Eye (tissue), 1 donor: ENCODE results near the gene GLIS2.

ENCODE experiments used
- DNase-seq: peaks from one replicate; pipeline ENCODE4 v3.0.0-alpha.2; 2015

The GLIS2 gene

DNA sequence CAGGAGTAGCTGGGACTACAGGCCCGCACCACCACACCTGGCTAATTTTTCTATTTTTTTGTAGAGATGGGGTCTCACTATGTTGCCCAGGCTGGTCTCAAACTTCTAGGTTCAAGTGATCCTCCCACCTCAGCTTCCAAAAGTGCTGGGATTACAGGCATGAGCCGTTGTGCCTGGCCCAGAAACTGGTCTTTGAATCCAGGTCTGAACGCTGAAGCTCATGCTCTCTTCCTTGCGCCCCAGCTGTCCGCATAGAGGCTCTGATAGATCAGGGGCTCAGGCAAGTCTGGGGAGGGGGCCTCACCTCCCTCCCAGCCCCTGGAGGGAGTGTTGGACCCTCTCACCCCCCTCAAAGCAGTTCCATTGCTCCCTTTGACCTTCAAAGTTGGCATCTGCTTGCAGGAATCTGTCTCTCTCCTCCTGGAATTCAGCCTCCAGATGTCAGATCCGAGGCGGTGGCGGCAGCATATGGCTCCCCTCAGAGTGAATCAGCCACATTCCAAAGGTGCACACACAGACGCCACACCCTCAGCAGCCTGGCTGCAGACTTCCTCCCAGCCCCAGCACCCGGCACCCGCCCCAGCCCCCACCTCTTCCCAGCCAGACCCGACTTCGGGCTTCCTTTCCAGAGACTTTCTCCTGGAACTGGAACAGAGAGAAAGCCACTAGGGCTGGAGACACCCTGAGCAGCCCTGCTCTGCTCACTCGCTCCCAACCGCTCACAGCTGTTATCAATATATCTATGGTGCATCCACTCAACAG, 16.9 kb upstream of the GLIS2 start:
- peak; percentile 79 for DNase-seq

DNA sequence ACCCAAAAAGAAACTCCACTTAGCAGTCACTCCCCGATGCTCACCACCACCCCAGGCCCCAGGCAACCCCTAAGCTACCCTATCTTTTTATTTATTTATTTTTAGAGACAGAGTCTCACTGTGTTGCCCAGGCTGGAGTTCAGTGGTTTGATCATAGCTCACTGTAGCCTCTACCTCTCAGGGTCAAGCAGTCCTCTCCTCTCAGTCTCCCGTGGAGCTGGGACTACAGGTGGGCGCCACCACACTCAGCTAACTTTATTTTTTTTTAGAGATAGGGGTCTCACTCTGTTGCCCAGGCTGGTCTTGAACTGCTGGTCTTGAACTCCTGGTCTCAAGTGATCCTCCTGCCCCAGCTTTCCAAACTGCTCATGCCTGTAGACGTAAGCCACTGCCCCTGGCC, 14.7 kb upstream of the GLIS2 start:
- no peak for DNase-seq

DNA sequence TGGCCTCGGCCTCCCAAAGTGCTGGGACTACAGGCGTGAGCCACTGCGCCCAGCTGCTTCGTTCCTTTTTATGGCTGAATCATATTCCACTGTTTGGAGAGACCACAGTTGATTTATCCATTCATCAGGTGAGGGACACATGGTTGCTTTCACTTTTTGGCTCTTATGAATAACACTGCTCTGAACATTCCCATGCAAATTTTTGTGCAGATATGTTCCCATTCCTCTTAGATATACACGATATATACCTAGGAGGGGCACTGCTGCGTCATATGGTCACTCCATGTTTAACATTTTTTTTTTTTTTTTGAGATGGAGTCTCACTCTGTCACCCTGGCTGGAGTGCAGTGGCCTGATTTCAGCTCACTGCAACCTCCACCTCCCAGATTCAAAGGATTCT, 13.9 kb upstream of the GLIS2 start:
- no peak for DNase-seq

DNA sequence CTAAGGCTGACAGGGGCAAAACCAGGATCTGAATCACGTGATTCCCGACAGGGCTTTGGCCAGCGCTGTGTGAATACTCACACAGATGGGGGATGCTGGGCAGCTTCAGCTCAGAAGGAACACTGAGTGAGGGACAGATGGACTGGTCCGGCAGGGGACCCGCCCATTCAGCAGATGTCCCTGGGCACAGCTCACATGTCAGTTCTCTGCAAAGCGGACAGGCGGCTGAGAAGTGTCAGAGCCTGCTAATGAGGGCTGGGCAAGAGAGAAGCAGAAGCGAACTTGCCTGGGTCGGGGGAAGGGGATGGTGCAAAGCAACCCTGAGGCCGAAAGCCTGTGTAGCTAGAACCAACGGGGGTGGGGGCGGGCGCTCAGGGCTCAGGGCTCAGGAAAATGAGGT, 11.9 kb upstream of the GLIS2 start:
- DNase-seq, result peak; percentile 79

- peak; percentile 83 for DNase-seq
Observed at GRCh38 chr16:4306470-4307214, 9.2 kb upstream of the GLIS2 start.

GRCh38 chr16:4307215-4308037, 8.4 kb upstream of the GLIS2 start:
- peak; percentile 96 for DNase-seq

DNA sequence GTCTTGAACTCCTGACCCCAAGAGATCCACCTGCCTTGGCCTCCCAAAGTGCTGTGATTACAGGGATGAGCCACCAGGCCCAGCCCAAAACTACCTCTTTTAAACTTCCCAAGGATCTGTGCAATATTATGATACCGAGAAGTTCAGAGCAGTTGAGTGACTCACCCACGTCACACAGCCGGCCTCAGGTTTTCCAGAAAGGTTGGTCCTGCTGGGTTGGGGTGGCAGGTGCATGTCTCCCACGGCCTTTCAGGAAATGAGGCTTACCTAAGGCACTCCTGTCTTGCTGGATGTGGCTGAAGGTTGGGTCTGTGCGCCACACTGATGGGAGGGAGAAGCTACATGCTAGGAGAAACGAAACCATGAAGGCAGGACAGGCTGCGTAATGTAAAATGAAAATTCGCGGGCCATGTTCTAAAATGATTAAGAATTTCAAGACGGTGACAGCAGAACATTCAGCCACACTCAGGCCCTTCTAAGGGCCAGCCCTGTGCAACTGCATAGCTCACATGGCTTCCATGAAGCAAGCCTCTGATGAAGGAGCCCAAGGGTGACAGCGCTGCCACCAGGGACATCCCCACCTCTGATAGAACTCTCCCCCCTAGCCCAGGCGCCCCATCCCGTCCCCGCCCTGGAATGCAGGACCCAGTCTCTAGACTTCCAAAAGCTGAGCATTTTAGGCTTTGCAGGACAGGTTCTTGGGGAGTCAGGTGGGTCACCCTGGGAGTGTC, 6.6 kb upstream of the GLIS2 start:
- no peak for DNase-seq

DNA sequence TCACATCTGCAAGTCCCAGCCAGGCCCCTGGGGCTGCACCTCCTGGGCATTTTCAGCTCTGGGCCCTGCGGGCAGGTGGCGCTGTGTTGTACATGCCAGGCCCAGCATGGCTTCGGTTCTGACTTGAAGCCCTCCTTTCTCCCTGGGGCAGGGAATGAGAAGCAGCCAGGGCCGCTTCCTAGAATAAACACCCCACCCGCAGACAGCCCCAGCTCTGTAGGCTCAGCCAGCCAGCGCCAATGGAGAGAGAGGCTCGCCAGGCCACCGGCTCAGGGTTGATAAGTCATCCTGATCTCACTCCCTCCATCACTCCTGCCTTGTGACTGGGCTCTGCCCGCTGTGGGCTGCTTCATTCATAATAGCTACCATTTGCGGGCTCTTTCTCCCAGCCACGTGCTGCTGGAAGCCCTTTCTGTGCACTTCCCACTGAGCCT, 6.0 kb upstream of the GLIS2 start:
- peak; percentile 67 for DNase-seq

DNA sequence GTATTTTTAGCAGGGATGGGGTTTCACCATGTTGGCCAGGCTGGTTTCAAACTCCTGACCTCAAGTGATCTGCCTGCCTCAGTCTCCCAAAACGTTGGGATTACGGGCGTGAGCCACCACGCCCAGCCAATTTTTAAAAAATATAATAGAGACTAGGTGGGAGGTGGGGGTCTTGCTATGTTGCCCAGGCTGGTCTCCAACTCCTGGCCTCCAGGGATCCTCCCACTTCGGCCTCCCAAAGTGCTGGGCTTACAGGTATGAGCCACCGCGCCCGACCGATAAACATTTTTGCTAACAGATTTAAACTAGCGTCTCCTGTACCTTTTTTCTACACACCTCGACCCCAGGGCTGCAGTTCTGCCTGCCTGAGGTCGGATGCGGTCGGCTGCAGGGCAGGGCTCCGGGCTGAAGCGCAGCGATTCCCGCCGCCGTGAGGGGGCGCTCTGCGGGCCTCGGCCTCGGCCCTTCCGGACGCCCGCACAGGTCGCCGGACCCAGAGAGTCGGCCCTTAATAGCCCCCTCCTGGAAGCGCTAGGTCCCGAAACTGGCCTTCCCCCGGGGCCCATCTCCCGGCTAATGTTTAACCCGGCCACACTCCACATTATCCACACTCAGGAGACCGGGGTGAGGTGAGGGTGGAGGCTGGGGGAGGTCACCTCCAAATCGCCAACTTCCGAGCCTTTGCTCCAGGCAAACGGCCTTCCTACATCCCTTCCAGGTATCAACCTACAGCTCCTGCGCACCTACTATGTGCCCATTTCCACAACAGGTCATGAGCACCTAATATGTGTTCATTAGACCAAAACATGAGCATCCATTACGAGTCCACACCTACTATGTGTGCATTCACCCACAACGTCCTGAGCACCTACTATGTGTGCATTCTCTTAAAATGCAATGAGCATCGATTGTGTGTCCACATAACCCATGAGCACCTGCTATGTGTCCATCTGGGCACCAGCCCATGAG, 2.0 kb upstream of the GLIS2 start:
- DNase-seq, result peak; percentile 82

DNA sequence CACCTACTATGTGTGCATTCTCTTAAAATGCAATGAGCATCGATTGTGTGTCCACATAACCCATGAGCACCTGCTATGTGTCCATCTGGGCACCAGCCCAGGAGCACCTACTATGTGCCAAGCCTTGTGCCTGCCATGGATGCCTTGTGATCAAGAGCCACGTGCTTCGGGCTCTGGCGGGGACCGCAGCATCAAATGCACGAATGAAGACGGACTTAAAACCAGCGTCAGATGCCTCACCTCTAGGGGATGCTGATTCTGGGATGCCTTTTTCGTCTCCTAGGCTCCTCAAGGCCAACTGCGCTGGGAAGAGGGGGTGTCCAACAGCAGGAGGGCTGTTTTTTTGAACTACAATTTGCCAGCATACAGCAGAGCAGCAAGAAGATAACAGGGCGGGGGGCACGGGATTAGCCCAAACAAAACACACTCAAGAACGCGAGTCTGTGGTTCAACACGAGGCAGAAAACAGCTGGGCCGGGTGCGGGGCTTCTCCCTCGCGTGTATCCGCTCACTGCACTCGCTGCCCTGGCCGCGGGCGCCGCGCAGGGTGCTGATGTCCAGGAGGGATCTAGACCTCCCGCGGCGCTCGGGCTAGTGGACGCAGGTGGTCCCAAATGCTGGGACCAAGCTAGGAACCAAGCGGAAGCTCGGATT, 1.2 kb upstream of the GLIS2 start:
- DNase-seq, result peak; percentile 89

DNA sequence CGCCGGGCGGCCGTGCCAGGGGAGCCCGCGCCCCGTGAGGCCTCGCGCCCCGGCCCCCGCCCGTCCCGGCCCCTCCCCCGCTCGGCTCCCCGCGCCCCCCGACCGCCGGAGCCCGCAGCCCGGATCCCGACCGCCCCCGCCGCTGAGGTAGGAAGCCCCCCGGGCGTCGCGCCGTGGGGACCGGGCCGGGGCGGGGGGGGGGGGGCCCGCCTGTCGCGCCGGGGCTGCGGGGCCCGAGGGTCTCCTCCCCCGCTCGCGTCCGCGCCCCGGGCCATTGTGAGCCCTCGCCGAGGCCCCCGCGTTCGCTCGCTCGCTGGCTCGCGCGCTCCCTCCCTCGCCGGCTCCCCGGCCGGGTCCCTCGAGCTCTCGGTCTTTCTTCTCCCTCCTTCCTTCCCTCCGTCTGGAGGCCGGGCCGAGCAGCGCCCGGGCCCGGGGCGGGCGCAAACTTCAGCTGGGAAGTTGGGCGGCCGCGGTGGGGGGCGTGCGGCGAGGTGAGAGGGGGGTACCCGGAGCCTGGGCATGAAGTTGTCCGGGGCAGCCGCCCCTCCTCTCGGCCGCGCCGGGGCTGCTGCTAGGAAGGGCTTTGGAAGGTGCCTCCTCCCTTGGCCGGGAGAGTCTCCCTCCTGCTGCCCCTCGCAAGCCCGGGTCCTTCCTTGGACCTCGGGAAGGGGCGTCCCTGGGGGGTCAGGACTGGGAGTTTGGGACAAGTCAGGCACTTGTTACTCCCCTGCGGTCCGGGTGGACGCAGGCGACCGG, 419 bp downstream of the GLIS2 start:
- DNase-seq, result peak; percentile 76

- DNase-seq, result no peak
Observed at GRCh38 chr16:4316864-4317531, 1.1 kb downstream of the GLIS2 start.

DNA sequence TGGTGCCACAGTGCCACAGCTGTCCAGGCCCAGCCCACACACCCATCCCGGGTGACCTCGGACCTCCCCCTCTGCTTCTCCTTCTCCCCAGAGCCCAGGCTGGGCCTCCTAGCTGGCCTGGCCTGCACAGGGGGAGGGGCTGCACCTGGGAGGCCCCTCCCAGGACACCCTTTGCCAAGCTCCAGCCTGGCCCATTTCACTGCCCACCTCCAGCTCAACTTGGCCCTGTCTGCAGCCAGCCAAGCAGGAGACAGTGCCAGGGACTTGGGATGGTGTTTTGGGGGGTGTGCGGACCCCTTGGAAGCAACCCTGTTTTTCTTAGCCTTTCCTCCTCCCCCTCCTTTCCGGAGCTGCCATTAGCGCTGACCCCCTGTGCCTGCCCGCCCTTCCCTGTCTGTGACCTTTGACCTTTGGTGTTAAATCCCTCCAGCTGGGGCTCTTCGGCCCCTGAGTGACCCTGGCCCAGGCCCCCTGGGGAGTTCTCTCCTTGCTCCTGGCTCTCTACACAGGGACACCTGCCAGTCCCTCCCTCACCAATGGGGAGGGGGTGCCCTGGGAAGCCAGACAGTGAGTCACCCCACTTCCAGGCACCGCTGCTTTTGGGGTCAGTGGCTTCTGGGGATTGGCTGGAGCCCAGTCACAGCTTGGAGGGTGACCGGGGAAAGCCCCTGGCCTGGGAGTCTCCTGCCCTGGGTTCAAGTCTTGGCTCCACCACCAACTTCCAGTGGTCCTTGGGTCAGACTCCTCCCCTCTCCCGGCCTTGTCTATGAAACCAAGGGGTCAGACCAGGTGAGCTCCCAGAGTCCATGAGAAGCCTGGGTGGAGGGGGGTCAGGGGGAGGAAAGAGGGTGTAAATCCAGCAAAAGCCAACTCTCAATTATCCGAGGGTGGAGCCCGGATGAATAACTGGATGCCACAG, 1.9 kb downstream of the GLIS2 start:
- DNase-seq, result no peak

DNA sequence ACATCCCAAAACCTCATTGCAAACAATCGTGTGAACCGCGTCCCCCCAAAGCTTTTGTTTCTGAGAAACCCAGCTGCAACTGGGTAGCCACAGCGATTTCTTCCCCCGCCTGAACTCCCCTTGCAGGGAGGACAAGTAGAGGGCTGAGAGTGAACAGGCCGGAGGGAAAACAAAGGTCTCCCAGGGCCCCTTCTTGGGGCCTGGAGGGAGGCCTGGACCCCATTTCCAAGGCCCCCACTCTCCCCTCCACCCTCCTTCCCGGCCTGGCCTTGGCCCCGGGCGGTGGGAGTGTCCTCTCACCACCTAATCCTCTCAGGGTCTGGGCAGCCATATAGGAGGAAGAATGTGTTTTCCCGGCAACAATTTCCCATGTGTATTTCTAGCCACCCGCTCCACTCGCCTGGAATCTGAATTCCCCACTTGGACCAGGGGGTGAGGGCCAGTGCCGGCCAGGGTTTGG, 2.6 kb downstream of the GLIS2 start:
- DNase-seq, result no peak

GRCh38 chr16:4318967-4319366, 3.1 kb downstream of the GLIS2 start:
- no peak for DNase-seq

GRCh38 chr16:4319454-4320421, 3.9 kb downstream of the GLIS2 start:
- no peak for DNase-seq

DNA sequence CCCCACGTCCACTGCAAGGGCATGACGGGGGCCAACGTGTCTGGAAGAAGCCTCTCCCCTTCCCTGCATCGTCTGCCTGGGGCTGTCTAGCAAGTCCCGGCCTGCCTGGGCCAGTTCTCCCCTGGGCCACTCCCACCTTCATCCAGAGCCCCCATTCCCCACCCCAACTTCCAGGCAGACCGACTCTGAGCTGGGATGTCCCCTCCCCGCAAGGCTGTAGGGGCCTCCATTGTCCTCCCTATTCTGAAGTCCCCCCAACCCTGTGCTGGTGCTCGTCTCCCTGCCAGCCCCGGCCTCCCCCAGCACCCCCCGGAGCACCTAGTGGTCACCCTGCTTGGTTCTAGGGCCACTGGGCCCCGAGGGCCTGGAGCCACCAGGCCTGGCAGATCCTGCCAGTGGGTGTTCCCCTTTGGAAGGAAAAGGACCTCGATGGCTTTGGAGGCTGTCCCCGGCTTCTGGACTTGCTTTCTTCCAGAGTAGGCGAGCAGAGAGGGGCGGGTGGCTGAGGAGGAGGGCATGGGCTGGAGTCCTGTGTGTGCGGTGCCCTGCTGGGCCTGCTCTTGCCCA, 4.8 kb downstream of the GLIS2 start:
- DNase-seq, result no peak
